ENCODE measurements around the gene CDC42BPG. TPM values are rescaled to one million over a fixed set of nuclear protein-coding genes. Genes with fewer than 3 reads are reported as not detected.
A peak's percentile ranks its signal among the peaks of the same experiment; 100 is the strongest.

Gene CDC42BPG
- total and polyA plus RNA-seq, 3 donors from 2014 or later, result 5.3 to 9.2 (median 7.6) TPM

DNA sequence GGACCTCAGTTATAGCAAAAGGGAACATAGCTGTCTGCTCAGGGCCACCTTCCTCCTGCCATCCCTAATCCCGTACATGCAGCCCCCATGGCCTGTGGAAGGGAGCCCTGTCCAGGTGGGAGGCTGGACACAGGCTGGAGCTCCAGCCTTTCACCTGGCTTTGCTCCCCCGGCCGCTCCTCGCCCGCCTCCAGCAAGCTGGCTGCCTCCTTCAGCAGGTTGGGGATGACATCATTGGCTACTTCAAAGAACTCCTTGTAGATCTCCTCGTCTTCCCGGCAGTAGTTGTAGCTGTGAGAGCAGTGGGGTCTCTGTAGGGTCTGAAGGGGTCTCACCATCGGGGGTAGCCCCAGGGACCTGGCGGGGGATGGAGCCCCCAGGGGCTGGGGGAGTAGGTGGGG, 39.0 kb downstream of the CDC42BPG start:
- intact Hi-C loops (cut with DNase I; ENCODE audit: low total_unique reads), result no loop called here
- peaks cover 31% of the 10 kb centered on the region for H3K4me1 ChIP-seq
- H3K27me3 ChIP-seq, result no peaks in the 10 kb centered on the region
- H3K36me3 ChIP-seq (ENCODE audit: low read depth, missing control alignments), result no peaks in the 10 kb centered on the region
- no peaks in the 10 kb centered on the region for H3K9me3 ChIP-seq
- H3K4me3 ChIP-seq, result no peak overlapping the region
- 87 to 100% methylated on average over 5 to 9 of the region's 9 CpGs for WGBS, 2 donors
- TF ChIP-seq CTCF (IDR thresholded peaks at IDR 0.05) (no peak), POLR2A (IDR thresholded peaks at IDR 0.05) (no peak)
- no peak for DNase-seq
- H3K27ac ChIP-seq, result no peak overlapping the region

DNA sequence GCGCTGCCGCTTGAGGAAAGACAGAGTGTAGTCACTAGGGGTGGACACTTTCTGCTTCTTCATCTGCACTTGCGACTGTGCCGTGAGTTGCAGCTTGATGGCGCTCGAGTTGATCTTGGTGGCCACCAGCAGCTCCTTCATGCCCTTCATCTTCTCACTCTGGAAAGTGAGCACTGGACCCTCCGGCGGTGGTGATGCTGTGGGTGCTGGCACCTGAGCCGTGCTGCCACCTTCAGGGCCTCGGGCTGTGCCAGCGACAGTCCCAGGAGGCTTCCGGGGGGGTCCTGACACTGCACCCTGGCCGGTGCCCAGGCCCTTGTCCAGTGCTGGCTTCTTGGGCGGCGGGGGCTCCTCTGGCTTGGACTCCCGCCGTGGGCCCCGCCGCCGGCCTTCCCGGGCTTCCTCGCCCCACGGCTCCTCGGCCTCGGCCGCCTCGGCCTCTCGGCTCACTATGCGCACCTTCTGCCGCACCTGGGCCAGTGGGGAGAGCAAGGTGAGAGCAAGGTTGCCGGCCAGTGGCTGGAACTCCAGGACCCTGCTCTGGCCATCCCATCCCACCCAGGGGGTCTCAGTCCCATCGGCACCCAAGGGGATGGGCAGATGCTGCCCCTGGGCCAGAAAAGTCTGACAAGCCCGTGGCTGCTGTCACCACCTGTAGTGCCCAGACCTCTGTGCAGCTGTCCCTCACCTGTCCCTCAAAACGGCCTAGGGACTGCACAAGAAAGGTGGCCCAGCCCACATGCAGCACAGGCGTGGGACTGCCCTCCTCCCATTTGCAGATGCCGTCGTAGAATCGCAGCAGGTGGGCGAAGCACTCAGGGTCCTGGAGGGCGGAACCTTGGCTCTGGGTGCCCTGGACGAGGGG, 39.9 kb downstream of the CDC42BPG start:
- Histone ChIP-seq H3K4me3 (no peak overlapping the region), H3K9me3 (no peaks in the 10 kb centered on the region), H3K27me3 (no peaks in the 10 kb centered on the region), H3K4me1 (peaks cover 27% of the 10 kb centered on the region), H3K27ac (no peak overlapping the region), H3K36me3 (ENCODE audit: low read depth, missing control alignments) (no peaks in the 10 kb centered on the region)
- intact Hi-C loops (cut with DNase I; ENCODE audit: low total_unique reads), result no loop called here
- DNase-seq, result no peak
- TF ChIP-seq CTCF (IDR thresholded peaks at IDR 0.05) (no peak), POLR2A (IDR thresholded peaks at IDR 0.05) (no peak)
- WGBS, 2 donors, result 66 to 83% methylated on average over 21 to 41 of the region's 41 CpGs

DNA sequence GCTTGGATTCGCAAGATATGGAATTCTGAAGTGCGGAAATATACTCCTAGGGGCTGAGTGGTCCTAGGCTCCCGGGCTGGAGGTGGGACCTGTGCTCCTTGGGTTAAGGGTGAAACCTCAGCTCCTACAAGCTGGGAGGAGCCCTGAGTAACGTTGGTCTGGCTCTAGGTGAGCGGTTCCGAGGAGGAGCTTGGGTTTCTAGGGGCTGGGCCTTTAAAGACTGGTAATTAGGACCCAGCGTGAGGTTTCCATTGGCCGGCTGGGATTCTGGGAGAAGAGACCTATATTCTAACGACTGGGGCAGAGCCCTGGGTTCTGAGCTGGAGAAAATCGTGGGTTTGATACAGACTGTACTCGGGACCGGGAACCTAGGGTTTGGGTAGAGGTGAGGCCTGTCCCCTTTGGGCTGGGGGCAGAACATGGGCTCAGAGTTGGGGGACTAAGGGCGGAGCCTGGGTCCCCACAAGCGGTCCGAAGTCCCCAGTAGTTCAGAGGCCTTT, 40.6 kb downstream of the CDC42BPG start:
- 11 to 30% methylated on average over 12 to 15 of the region's 15 CpGs for WGBS, 2 donors
- no peak for DNase-seq
- Histone ChIP-seq H3K27ac (peak overlapping the region; percentile 76 to 93), H3K36me3 (ENCODE audit: low read depth, missing control alignments) (no peaks in the 10 kb centered on the region), H3K27me3 (no peaks in the 10 kb centered on the region), H3K9me3 (no peaks in the 10 kb centered on the region), H3K4me3 (peak overlapping the region; percentile 59 to 63), H3K4me1 (peaks cover 21% of the 10 kb centered on the region)
- TF ChIP-seq CTCF (IDR thresholded peaks at IDR 0.05) (no peak), POLR2A (IDR thresholded peaks at IDR 0.05) (no peak)
- intact Hi-C loops (cut with DNase I; ENCODE audit: low total_unique reads), result no loop called here

DNA sequence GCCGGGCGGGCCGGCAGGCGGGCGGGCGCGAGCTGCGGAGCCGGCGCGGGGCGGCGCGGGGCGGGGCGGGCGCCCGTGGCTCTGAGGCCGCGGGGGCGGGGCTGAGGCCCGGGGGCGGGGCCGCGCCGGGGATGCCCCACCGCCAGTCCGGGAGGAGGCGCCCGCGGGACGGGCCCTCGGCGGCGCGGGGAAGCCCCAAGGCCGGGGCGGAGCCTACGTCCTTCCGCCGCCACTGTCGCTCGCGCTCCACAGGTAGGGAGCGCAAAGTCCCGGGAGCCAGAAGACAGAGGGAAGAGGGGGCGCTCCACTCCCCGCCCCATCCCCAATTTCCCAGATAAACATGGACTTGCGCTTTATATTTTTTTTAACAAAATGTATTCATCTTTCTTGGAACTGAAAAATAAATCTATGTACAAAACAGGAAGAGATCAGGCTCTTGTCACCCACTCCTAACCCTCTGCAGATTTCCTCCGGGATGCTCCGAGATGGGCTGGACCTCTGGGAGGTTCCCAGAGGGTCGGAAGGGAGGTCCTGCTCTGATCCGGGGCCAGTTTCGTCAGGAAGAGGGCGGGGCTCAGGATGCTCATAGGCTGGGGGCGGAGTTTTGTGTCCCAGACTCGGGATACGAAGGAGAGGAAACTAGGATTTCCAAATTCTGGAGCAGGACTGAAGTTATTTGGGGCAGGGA, 41.2 kb downstream of the CDC42BPG start, which contains the start of gene MAP4K2:
Gene MAP4K2, minus strand, starts transcription at position 57 of the 688 bp plus-strand sequence. CDS start 65 bp downstream, outside the sequence.
- Histone ChIP-seq H3K27me3 (no peaks in the 10 kb centered on the region), H3K27ac (peak within 1 kb of the TSS; percentile 76 to 93), H3K4me1 (peaks cover 21% of the 10 kb centered on the region), H3K4me3 (peak within 1 kb of the TSS; percentile 59 to 63), H3K9me3 (no peaks in the 10 kb centered on the region), H3K36me3 (ENCODE audit: low read depth, missing control alignments) (no peaks in the 10 kb centered on the region)
- TF ChIP-seq POLR2A (IDR thresholded peaks at IDR 0.05) (no peak), CTCF (IDR thresholded peaks at IDR 0.05) (no peak)
- intact Hi-C loops (cut with DNase I; ENCODE audit: low total_unique reads), result no loop called here
- peak; percentile 91 for DNase-seq
- 0 to 1% methylated on average over 21 to 32 of the region's 58 CpGs for WGBS, 2 donors
